ENCODE results near the gene RAD51.
"Not testable (repeated sequence)": the region's sequence is repeated elsewhere in the genome, so short reads cannot be mapped to it uniquely, and the experiment has no call there.

Gene RAD51

DNA sequence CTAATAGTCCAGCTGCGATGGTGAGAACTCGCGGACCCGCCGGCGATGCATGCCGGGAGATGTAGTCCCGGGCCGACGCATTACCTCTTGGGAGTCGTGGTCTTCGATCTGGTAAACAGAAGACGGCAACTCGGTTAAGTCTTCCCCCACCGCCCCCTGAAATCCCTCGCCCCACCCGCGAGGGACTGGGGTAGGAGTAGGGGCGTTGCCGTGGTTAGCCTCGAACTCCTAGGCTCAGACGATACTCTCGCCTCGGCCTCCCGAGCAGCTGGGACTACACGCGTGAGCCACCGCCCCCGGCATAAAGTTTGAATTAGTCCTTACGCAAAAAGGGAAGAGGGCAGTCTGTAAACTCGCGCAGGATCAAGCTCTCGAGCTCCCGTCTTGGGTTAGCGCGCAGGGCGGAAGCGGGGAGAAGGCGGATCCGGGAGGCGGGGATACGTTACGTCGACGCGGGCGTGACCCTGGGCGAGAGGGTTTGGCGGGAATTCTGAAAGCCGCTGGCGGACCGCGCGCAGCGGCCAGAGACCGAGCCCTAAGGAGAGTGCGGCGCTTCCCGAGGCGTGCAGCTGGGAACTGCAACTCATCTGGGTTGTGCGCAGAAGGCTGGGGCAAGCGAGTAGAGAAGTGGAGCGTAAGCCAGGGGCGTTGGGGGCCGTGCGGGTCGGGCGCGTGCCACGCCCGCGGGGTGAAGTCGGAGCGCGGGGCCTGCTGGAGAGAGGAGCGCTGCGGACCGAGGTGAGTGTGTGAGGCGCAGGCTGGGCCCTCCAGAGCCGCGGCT, at the start of gene RAD51:
RAD51 (plus strand) TSS at position 487 of the 781 bp plus-strand sequence. CDS start 3,585 bp downstream, outside the sequence.
- DNase-seq (ENCODE audit: low spot score): peak; percentile 96

DNA sequence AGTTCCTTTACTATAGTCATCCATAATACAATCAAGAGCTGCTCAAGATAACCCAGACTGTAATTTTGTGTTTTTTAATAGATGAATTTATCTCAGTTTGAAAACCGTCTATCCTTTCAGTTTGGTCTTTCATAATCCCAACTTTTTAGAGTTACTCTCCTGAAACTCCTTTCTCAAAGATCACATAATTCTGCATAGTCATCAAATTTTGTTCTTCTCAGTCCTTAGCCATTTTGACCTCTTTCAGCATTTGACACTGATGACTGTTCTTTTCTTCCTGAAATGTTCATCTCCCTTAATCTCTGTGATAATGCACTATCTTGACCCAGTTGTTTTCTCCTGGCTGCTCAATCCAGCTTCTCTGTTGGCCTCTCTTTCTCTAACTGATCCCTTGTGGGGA, 47.5 kb upstream of the RAD51 start:
- no peak for DNase-seq (ENCODE audit: low spot score)

DNA sequence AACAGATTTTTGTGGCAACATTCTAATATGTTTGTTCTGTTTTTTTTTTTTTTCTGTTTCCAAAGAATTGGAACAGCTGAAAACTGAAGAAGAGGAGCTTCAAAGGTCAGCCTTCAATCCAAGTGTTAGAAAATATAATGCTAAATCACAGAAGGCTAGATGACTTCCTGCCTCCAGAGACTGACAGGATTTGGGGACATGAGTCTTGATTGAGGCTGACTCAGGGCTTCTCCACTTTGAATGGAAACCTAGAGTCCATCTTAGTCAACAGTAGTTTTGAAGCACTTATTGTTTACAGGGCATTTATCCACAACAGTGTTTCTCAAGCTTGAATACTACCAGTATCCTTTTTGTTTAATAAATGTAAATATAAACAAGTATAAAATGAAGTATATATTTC, 44.5 kb upstream of the RAD51 start:
- DNase-seq (ENCODE audit: low spot score): no peak

DNA sequence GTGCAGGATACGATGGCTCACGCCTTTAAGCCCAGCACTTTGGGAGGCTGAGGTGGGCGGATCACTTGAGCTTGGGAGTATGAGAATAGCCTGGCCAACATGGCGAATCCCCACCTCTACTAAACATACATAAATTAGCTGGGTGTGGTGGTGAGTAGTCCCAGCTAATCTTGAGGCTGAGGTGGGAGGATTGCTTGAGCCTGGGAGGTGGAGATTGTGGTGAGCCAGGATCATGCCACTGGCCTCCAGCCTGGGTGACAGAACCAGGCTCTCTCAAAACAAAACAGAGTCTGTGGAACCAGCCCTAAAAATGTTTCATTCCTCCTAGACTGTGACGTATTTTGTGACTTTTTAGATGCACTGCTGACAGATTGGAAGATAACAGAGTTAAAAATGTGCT, 34.3 kb upstream of the RAD51 start:
- DNase-seq (ENCODE audit: low spot score): no peak

DNA sequence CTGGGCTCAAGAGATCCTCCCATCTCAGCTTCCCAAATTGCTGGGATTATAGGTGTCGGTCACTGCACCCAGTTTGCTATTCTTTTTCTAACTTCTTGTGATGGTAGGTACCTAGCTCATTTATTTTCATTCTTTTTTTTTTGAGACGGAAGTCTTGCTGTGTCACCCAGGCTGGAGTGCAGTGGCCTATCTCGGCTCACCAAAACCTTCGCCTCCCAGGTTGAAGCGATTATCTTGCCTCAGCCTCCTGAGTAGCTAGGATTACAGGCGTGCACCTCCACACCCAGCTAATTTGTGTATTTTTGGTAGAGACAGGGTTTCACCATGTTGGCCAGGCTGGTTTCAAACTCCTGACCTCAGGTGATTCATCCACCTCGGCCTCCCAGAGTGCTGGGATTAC, 30.1 kb upstream of the RAD51 start:
- DNase-seq (ENCODE audit: low spot score): no peak

DNA sequence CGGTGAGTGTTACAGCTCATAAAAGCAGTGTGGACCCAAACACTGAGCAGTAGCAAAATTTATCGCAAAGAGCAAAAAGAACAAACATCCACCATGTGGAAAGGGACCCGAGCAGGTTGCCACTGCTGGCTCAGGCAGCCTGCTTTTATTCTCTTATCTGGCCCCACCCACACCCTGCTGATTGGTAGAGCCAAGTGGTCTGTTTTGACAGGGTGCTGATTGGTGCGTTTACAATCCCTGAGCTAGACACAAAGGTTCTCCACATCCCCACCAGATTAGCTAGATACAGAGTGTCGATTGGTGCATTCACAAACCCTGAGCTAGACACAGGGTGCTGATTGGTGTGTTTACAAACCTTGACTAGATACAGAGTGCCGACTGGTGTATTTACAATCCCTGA, 18.7 kb upstream of the RAD51 start:
- DNase-seq (ENCODE audit: low spot score): not testable (repeated sequence)

DNA sequence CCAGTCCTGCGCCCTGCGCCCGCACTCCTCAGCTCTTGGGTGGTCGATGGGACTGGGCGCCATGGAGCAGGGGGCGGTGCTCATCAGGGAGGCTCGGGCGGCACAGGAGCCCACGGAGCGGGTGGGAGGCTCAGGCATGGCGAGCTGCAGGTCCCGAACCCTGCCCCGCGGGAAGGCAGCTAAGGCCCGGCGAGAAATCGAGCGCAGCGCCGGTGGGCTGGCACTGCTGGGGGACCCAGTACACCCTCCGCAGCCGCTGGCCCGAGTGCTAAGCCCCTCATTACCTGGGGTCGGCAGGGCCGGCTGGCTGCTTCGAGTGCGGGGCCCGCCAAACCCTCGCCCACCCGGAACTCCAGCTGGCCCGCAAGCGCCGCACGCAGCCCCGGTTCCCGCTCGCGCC, 18.1 kb upstream of the RAD51 start:
- DNase-seq (ENCODE audit: low spot score): not testable (repeated sequence)

DNA sequence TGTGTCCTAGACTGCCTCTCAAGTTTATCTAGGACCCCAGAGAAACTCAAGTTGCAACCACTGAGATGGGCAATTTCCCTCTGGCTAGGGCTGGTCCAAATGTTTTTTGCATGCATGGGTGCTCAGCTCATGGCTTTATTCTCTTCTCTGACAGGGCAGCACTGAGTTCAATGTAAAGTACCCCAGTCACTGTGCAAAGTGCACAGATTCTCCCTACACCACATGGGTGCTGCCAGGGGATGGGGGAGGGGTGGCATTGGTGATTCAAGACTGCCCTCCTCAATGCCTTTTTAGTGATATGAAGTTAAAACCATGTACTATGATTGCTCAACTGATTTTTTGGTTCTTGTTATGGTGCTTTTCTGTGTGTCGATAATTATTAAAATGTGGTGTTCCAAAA, 14.8 kb upstream of the RAD51 start:
- no peak for DNase-seq (ENCODE audit: low spot score)

DNA sequence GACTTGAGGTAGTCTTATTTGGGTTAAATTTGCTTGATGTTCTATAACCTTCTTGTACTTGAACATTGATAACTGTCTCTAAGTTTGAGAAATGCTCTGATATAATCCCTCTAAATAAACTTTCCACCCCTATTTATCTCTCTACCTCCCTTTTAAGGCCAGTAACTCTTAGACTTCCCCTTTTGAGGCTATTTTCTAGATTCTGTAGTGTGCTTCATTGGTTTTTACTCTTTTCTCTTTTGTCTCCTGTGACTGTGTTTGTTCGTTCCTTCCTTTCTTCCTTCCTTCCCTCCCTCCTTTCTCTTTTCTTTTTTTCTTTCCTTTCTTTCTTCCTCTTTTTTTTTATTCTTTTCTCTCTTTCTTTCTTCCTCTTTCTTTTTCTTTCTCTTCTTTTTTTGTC, 14.0 kb upstream of the RAD51 start:
- not testable (repeated sequence) for DNase-seq (ENCODE audit: low spot score)

DNA sequence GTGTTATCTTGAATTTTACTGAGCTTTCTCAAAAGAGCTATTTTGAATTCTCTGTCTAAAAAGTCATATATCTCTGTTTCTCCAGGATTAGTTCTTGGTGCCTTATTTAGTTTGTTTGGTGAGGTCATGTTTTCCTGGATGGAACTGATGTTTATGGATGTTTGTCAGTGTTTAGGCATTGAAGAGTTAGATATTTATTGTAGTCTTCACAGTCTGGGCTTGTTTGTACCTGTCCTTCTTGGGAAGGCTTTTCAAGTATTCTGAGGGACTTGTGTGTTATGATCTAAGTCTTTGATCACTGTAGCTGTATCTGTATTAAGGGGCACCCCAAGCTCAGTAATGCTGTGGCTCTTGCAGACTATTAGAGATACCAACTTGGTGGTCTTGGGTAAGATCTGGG, 10.6 kb upstream of the RAD51 start:
- DNase-seq (ENCODE audit: low spot score): no peak

DNA sequence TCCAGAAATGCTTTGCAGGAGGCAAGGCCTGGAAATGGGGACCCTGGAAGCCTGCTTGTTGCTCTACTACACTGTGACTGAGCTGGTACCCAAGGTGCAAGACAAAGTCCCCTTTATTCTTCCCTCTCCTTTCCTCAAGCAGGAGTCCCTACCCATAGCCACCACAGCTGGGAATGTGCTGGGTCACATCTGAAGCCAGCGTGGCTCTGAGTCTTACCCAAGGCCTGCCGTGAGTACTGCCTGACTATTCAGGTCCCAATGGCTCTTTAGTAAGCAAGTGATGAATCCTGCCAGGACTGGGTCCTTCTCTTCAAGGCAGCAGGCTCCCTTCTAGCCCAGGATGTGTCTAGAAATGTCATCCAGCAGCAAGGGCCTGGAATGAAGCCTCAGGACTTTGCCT, 9.6 kb upstream of the RAD51 start:
- no peak for DNase-seq (ENCODE audit: low spot score)

DNA sequence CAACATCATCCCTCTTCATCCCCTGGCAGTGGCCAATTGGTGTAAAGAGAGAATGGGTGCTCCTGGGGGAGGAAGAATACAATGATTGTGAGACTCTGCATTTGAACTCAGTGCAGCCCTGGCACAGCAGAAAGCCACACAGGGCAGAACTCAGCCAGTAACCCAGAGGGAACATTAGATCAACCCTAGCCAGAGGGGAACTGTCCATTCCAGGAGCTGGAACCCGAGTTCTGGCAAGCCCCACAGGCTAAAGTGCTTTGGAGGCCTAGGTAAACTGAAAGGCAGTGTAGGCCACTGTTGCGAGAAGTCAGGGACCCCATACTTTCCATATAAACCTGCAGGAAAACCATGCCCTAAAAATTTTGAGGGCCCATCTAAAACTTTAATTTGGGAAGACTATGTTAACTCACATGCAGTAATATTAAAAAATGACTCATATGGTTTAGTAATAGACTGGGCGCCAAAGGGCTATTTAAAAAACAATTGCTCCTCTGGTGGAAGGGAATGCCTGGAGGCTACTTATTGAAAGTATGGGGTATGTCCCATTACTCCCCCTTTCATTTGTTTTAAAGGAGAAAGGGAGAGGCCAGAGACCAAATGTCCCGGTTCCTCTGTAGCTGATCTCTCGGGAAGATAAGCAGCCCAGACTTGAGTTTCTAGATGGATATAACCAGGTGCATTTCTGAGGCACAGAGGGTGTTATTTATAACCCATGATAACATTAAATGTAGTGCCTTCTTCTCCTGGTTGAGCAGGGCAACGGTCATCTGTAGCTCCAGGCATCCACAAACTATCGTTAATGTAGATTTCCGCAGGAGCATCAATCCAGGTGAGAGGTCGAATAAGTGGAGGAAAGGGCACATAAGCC, 5.8 kb upstream of the RAD51 start:
- DNase-seq (ENCODE audit: low spot score): no peak

DNA sequence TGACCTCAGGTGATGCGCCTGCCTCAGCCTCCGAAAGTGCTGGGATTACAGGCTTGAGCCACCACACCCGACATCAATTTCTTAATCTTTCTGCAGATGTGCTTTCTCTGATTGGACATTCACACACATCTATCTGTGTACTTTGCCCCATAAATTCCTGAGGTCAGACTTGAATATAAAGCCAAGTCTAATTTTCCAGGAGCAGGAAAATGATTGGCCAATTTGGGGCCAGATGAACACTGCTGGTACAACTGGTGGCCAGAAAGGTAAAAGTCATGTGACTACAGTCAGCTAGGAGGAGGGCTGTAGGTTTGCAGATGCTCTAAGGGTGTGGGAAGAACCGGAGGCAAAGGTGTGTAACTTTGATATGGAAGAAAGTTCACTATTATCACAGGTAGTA, 3.2 kb upstream of the RAD51 start:
- DNase-seq (ENCODE audit: low spot score): no peak

DNA sequence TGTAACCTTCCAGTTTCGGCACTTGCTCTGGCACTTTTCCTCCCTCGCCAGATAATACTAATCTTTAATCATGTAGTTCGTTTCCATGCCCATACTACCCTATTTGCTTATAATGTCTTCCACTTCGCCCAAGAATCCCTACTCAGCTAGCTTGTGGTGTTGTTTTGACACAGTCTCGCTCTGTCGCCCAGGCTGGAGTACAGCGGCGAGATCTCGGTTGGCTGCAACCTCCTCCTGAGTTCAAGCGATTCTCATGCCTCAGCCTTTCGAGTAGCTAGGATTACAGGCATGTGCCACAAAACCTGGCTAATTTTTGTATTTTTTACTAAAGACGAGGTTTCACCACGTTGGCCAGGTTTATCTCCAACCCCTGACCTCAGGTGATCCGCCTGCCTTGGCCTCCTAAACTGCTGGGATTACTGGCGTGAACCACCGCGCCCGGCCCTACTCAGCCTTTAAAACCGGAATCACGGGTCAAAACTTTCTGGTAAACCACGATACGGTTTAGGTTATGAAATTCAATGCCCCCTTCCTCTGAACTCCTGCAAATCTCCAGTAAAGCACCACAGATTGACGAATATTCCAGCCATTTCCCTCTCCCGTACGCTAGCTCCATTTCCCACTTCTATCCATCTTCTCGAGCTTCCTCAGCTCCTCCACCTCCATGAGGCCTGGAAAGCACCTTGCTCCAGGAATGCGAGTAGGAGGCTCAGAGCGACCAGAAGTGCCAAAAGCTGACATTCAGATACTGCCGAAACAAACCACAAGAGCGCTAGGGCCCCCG, 878 bp upstream of the RAD51 start:
- DNase-seq (ENCODE audit: low spot score): no peak

DNA sequence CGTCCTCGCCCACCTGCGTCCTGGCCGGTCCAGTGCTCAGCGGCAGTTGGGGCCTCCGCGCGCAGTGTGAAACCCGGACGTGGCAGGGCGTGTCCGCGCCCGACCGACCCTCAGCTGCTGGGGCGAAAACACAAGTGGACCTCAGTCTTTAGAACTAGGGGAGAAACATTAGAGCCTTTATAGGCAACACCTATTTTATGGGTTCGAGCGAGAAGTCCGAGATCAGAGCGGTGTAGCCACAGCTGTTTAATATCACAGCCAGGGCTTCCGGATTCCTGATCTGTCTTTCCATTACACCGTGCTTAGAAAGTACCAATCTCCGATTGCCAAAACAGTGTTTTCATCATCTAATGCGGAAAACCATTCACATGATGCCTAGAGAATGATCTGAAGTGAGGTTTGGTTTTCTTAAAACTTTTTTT, 506 bp downstream of the RAD51 start:
- no peak for DNase-seq (ENCODE audit: low spot score)

DNA sequence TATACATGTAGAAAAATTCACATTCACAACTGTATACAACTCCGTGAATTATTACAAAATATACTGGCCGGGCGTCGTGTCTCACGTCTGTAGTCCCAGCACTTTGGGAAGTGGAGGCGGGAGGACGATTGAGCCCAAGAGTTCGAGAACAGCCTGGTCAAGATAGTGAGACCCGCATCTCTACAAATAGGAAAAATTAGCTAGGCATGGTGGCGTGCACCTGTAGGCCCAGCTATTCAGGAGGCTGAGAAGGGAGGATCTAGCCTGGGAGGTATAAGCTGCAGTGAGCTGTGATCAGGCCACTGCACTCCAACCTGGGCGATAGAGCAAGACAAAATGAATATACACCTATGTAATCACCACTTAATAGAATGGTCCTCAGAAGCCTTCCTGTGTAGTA, 1.3 kb downstream of the RAD51 start:
- no peak for DNase-seq (ENCODE audit: low spot score)

DNA sequence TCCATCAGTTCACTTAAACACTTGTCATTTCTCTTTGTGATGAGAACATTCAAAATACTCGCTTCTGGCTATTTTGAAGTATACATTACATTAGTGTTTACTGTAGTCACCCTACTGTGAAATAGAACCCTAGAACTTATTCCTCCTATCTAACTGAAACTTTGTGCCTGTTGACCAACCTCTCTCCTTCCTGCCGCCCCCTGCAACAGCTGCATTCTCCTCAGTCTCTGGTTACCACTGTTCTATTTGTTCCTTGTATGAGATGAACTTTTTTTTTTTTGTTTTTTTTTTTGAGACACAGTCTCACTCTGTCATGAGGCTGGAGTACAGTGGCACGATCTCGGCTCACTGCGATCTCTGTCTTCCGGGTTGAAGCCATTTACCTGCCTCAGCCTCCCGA, 2.9 kb downstream of the RAD51 start:
- DNase-seq (ENCODE audit: low spot score): no peak

DNA sequence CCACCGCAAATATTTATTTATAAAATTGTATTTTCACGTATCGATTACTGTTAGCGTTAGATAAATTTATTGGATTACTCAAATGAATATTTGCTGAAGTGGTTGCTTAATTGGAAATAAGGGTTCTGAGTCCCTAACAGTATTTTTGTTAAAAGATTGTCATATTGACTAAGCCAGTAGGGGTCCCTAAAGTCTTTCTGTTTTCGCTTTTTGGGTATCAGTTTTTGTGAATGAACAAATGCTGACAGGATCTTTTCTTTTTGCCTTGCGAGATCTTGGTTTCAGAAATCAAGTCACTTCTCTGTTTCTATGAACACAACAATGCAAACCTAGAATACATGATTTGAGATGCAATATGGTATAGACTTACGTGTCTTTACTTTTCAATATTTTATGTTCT, 7.1 kb downstream of the RAD51 start:
- DNase-seq (ENCODE audit: low spot score): no peak

DNA sequence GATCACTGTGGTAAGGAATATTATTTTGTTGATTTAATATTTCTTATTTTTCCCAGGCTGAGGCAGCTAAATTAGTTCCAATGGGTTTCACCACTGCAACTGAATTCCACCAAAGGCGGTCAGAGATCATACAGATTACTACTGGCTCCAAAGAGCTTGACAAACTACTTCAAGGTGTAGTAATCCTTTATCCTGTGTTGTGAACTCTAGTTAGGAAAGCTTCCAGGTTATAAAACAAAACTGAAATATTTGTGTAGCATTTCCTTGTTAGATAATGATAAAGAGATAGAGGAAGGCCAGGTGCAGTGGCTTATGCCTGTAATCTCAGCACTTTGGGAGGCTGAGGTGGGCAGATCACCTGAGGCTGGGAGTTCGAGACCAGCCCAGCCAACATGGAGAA, 11.1 kb downstream of the RAD51 start:
- no peak for DNase-seq (ENCODE audit: low spot score)

DNA sequence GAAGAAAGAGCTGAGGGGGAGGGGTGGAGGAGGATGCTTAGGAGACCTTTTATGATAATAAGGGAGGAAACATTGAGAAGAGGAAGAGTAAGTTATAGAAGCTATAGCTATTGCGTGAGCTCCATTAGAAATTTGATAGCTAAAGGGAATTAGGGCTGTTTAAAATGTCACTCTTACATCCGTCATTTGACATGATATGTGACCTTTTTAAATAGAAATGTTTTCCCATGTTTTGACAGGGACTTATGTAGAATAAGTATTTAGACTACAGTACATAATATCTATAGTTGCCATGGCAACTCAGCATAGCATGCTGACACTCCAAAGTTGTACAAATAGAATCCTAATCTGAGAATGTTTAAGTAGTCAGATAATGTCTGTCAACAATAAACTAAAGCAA, 19.2 kb downstream of the RAD51 start:
- no peak for DNase-seq (ENCODE audit: low spot score)

DNA sequence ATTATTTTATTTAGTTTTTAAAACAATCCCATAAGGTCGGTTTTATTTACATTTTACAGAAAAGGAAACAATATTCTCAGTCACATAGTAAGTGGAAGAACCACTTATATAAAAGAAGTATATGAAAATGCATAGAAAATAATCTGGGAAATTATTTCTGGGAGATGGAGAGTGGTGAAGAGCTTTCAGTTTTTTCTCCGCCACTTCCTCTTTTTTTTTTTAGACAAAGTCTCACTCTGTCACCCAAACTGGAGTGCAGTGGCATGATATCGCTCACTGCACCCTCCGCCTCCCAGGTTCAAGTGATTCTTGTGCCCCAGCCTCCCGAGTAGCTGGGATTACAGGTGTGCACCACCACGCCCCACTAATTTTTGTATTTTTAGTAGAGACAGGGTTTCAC, 21.2 kb downstream of the RAD51 start:
- DNase-seq (ENCODE audit: low spot score): no peak

DNA sequence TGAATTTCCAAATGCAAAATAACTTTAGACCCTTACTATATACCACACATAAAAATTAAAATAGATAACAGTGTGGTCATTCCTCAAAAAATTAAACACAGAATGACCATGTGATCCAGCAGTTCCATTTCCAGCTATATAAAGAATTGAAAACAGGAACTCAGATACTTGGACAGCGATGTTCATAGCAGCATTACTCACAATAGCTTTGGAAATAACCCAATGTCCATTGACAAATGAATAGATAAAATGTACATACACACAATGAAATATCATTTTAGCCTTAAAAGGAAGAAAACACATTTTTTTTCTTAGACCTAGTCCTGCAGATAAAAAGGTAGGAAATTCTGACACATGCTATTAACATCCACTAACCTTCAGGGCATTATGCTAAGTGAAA, 26.7 kb downstream of the RAD51 start:
- DNase-seq (ENCODE audit: low spot score): no peak

DNA sequence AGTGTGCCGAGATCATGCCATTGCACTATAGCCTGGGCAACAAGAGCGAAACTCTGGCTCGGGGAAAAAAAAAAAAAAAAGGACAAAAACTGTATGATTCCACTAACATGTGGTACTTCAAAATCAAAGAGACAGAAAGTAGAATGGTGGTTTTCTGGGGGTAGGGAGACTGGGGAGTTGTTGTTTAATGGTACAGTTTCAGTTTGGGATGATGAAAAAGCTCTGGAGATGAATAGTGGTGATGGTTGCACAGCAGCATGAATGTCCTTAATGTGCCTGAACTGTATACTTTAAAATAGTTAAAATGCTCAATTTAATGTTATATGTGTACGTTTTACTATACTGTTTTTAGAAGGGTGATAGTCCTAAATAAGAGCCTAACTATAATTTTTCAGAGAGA, 27.4 kb downstream of the RAD51 start:
- DNase-seq (ENCODE audit: low spot score): no peak
